GM19452 (cell line): ENCODE measurements around the gene USP43.
"Not testable (repeated sequence)": the region's sequence is repeated elsewhere in the genome, so short reads cannot be mapped to it uniquely, and the experiment has no call there.

ENCODE experiments used
- ATAC-seq: cut with Tn5 transposase; IDR thresholded peaks from one replicate; pipeline ENCODE4 v1.9.1; 2021; ENCODE audit not compliant: unreplicated experiment

Gene USP43

DNA sequence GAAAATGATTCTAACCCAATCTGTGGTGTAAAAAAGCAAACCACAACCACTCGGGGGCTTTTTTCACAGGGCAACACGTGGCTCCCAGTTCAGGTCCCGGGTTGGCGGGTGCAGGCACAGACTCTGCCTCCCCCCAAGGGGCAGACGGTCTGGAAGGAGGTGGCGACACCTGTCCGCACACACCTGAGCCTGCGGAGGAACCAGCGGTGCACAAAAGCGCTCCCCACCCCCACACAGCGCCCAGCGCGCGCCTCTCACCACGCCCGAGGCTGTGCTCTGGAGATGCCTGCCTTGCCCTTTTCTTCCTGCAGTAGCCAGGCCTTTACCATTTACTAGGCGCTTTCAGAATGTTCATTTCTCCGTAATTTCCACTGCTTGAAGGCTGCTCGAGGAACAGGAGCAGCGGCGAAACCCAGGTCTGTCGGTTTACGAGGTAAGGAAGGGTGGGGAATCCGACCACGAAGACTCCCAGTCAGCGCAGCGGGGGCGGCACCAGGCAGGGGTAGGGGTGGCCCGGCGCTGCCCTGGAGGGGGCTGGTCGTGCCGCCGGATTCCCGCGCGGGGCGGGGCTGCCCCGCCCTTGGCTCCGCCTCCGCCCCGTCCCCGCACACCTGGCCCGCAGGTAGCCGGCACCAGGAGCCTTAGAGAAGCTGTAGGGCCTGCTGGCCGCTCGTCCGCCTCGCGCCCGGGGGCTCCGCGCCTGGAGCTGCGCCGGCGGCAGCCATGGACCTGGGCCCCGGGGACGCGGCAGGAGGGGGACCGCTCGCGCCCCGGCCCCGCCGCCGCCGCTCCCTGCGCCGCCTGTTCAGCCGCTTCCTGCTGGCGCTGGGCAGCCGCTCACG, at the start of gene USP43:
Gene USP43, plus strand, starts transcription at position 608 of the 842 bp plus-strand sequence. Its CDS starts 116 bp downstream, at position 724.
- no peak for ATAC-seq

DNA sequence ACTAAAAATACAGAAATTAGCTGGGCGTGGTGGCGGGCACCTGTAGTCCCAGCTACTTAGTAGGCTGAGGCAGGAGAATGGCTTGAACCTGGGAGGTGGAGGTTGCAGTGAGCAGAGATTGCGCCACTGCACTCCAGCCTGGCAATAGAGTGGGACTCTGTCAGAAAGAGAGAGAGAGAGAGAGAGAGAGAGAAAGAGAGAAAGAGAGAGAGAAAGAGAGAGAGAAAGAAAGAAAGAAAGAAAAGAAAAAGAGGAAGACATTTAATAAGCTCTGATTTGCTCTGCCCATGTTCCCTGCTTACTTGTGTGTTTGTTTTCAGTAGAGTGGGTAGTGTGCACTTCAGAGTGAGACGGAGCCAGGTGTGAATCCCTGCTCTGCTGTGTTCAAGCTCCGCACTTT, 47.7 kb upstream of the USP43 start:
- not testable (repeated sequence) for ATAC-seq

DNA sequence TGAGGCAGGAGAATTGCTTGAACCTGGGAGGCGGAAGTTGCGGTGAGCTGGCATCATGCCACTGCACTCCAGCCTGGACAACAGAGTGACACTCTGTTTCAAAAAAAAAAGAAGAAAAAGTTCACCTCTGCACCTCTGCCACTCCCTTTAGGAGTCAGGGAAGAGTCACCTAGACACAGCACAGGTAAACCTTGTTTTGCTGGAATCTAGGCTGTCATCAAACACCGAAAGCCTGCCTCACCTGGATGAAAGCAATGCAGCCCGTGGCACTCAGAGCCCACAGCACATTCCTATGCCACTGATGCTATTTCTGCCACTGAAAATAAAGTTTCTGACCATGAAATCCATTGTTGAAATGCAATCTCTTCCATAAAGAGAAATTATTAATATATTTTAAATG, 46.7 kb upstream of the USP43 start:
- no peak for ATAC-seq

- ATAC-seq, result not testable (repeated sequence)
These were observed 40.7 kb upstream of the USP43 start for GRCh38 chr17:9604583-9604982.

- no peak for ATAC-seq
These were observed 38.9 kb upstream of the USP43 start for GRCh38 chr17:9606453-9606852.

DNA sequence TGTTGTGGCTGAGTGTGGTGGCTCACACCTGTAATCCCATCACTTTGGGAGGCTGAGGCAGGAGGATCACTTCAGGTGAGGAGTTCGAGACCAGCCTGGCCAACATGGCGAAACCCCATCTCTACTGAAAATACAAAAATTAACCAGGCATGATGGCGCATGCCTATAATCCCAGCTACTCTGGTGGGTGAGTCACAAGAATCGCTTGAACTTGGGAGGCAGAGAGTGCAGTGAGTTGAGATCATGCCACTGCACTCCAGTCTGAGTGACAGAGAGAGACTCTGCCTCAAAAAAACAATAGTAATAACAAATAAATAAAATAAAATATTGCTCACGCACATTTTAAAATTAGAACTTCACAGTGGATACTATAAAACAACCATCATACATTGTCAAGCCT, 38.3 kb upstream of the USP43 start:
- ATAC-seq, result not testable (repeated sequence)

DNA sequence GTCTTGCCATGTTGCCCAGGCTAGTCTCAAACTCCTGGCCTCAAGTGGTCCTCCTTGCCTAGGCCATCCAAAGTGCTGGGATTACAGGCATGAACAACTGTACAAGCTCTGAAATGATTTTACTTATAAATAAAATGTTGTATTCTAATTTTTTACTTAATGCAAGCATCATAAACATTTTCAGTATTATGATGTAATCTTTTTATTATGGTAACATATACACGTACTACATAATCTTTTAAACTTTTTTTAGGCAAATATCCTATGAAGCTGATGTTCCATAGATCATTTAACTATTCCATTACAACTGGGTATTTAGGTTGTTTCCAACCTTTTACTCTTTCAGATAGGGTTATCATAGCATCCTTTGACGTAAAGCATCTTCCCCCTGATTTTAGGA, 33.8 kb upstream of the USP43 start:
- no peak for ATAC-seq

- no peak for ATAC-seq
These were observed 33.3 kb upstream of the USP43 start for GRCh38 chr17:9612006-9612405.

DNA sequence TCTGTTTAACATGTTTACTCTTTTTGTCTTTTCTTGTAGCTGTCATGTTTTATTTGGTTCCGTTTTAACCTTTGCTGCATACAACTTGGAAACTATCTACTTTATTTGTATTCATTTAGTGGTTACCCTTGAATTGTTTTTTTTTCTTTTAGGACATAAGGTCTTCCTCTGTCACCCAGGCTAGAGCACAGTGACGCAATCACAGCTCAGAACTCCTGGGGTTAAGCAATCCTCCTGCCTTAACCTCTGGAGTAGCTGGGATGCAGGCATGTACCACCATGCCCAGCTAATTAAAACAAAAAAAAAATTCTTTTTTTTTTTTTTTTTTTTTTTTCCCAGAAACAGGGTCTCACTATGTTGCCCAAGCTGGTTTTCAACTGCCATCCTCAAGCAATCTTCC, 29.8 kb upstream of the USP43 start:
- no peak for ATAC-seq

GRCh38 chr17:9622961-9623360, 22.4 kb upstream of the USP43 start:
- no peak for ATAC-seq

- no peak for ATAC-seq
These were observed 16.8 kb upstream of the USP43 start for GRCh38 chr17:9628509-9628908.

GRCh38 chr17:9632741-9633140, 12.6 kb upstream of the USP43 start:
- ATAC-seq, result no peak

DNA sequence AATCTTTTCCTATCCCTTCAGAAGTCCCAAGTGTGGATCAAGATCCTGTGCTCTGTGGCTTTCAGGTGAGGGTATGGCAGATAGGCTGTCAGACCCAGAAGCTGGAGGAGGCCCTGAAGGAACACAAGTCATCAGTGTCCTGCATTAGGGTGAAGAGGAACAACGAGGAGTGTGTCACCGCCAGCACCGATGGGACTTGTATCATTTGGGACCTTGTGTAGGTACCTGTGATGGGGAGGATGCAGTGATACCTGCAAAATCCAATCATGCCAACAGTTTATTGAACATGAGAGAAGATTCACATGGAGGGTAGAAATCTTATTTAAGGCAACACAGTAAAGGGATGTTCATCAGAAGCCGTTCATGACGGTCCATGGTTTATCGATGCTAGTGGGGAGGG, 10.0 kb upstream of the USP43 start:
- no peak for ATAC-seq

DNA sequence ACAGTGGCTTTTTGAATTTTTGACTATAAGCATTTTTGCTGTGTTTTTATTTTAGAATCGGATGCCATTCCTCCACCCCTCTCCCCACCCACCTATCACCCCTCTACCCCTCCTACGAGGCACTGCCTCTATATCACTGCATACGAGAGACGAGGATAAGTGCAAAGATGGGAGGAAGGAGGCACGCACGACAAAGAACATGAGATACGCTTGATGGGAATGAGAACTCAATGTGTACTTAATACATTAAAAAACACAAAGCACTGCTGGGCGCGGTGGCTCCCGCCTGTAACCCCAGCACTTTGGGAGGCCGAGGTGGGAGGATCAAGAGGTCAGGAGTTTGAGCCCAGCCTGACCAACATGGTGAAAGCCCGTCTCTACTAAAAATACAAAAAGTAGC, 8.8 kb upstream of the USP43 start:
- ATAC-seq, result no peak

- not testable (repeated sequence) for ATAC-seq
These were observed 4.9 kb upstream of the USP43 start for GRCh38 chr17:9640388-9640787.

GRCh38 chr17:9643611-9644010, 1.7 kb upstream of the USP43 start:
- no peak for ATAC-seq

- ATAC-seq, result no peak
These were observed 681 bp downstream of the USP43 start for GRCh38 chr17:9645851-9646545.

GRCh38 chr17:9646546-9646885, 1.2 kb downstream of the USP43 start:
- ATAC-seq, result no peak

DNA sequence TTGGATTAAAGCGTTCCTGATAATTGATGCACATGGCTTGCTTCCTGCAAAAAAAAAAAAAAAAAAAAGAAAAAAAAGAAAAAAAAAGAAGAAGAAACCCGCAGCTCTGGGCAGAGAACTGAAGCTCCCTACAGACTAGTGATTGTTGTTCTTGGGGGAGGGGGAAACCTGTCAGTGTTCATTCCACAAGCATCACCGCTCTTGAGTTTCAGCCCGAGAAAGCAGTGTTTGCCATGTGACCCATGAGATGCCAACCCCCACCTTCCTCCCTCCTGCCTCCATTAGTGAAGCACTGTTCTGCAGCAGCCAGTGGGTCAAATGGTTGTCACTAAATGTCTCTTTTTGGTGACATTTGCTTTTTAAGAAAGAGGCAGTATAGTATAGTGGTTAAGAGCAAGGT, 1.7 kb downstream of the USP43 start:
- no peak for ATAC-seq

DNA sequence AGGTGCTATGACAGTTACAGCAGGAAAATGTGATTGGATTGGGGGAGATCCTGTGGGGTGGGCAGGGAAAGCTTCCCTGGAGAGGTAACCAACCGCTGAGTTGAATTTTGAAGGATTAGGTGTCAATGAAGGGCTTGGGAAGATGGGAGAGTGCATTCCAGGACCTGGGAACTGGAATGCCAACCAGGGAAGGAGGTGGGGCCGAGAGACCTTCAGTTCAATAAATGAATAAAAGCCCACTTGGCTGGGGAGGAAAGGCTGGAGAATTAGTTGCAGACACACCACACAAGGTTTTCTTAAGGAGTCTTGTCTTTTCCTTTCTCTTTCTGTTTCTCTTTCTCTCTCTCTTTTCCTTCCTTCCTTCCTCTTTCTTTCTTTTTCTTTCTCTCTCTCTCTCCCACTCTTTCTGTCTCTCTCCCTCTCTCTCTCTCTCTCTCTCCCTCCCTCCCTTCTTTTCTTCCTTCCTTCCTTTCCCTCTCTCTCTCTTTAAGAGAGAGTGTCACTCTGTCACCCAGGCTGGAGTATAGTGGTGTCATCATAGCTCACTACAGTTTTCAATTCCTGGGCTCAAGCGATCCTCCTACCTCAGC, 3.3 kb downstream of the USP43 start:
- ATAC-seq, result no peak

GRCh38 chr17:9658593-9659211, 13.4 kb downstream of the USP43 start:
- ATAC-seq, result no peak

GRCh38 chr17:9661027-9661426, 15.7 kb downstream of the USP43 start:
- ATAC-seq, result no peak
